Caco-2 (cell line): ENCODE results near the gene NRBF2. TPM values are rescaled to one million over a fixed set of nuclear protein-coding genes. Genes with fewer than 3 reads are reported as not detected.
"Not testable (repeated sequence)": the region's sequence is repeated elsewhere in the genome, so short reads cannot be mapped to it uniquely, and the experiment has no call there.

Source experiments
- BruUV-seq: library from RNA; stranded (reverse); fragments of 400-500 nt; replicated peaks from 2 replicates; lab custom pipeline; 2021; lab: Mats Ljungman, UMichigan
- CTCF ChIA-PET: fragments of 300-600 bp; sonication (Branson Sonifier 250); formaldehyde crosslinking; loops from one replicate; lab custom pipeline; 2022; ENCODE audit warnings: antibody characterized with exemption; lab: Charles Lee
- POLR2A ChIA-PET: fragments of 300-600 bp; sonication (Branson Sonifier 250); formaldehyde crosslinking; loops from one replicate; lab custom pipeline; 2022; ENCODE audit warnings: antibody characterized with exemption; lab: Charles Lee
- DNase-seq, 2 experiments: peaks; one replicate each; pipeline versions ENCODE4 v3.0.0 to v3.0.0-alpha.2; 2020 to 2022
- H3K27me3 ChIP-seq: replicated peaks from 2 replicates; pipeline ENCODE4 v1.6.0; 2011; ENCODE audit warnings: low read length; ENCODE audit not compliant: control insufficient read depth, insufficient read depth
- H3K36me3 ChIP-seq: 2 replicates; pipeline ENCODE4 v1.5.1; 2011; ENCODE audit warnings: low read length; ENCODE audit not compliant: control insufficient read depth, insufficient read depth
- H3K4me1 ChIP-seq: fragments of 250-450 bp; sonication (Bioruptor Pico); 2 replicates; pipeline ENCODE4 v1.5.1; 2020; ENCODE audit warnings: mild to moderate bottlenecking
- H3K4me3 ChIP-seq: 2 replicates; pipeline ENCODE4 v1.5.1; 2011; ENCODE audit warnings: low read depth, mild to moderate bottlenecking, control low read depth, low read length
- H3K9me3 ChIP-seq: fragments of 250-450 bp; sonication (Bioruptor Pico); 2 replicates; pipeline ENCODE4 v1.5.1; 2020; ENCODE audit warnings: mild to moderate bottlenecking, moderate library complexity
- H3K27ac Mint-ChIP-seq: one replicate; pipeline ENCODE4 v1.8.0; 2022; ENCODE audit warnings: mixed read lengths; ENCODE audit not compliant: unreplicated experiment
- H3K27me3 Mint-ChIP-seq: one replicate; pipeline ENCODE4 v1.8.0; 2022; ENCODE audit warnings: mixed read lengths; ENCODE audit not compliant: insufficient read depth, unreplicated experiment
- H3K36me3 Mint-ChIP-seq: one replicate; pipeline ENCODE4 v1.8.0; 2022; ENCODE audit warnings: mild to moderate bottlenecking, mixed read lengths; ENCODE audit not compliant: insufficient read depth, unreplicated experiment
- H3K4me1 Mint-ChIP-seq: one replicate; pipeline ENCODE4 v1.8.0; 2022; ENCODE audit warnings: low read depth, mixed read lengths; ENCODE audit not compliant: unreplicated experiment
- H3K4me3 Mint-ChIP-seq: one replicate; pipeline ENCODE4 v1.8.0; 2022; ENCODE audit warnings: mild to moderate bottlenecking, moderate library complexity, mixed read lengths; ENCODE audit not compliant: unreplicated experiment
- H3K9me3 Mint-ChIP-seq: one replicate; pipeline ENCODE4 v1.8.0; 2022; ENCODE audit warnings: mixed read lengths; ENCODE audit not compliant: unreplicated experiment
- intact Hi-C: fragments of 100-400 bp; cut with micrococcal nuclease; formaldehyde crosslinking; loops from one replicate; pipeline ENCODE4 v1.10.0; 2022; ENCODE audit not compliant: unreplicated experiment
- total RNA-seq: library from RNA; stranded (reverse); gene quantifications from 2 replicates; pipeline ENCODE4 v1.2.3, GENCODE V29; 2022
- TF ChIP-seq, protein P1 (sequence below), 2 experiments: fragments of 200-600 bp in 1 of 2; IDR thresholded peaks; 1 replicate in 1 of 2; 2 replicates in 1 of 2; pipeline versions ENCODE4 v1.5.1 to v1.8.0; 2011 to 2022; ENCODE audit warnings: antibody characterized with exemption in 1 of 2, control low read depth in 1 of 2, inconsistent platforms in 1 of 2, low read depth in 1 of 2, low read length in 1 of 2, mild to moderate bottlenecking in 1 of 2, moderate library complexity in 1 of 2; ENCODE audit not compliant: insufficient read depth in 1 of 2, severe bottlenecking in 1 of 2, unreplicated experiment in 1 of 2

Gene NRBF2
- total RNA-seq, 1 experiment from 2014 or later = 52.5 TPM

DNA sequence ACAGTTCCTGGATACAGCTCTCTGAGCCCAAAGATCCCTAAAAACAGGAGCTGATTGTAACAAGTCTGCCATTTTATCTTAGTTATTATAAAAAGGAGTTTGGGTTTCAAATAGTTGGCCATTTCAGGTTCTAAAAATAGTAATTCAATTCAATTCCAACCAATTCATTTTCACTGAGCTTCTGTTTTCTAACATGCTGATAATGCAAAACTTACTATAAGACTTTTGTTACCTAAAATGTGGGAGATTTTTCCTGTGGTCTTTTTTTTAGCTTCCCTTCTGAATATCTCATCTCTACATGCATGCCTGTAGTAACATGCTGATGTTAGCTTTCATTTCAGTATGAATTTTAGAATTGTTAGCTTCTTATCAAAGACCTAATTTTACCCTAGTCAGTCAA lies 13.4 kb downstream of the NRBF2 start:
- no peaks in the 10 kb centered on the region for H3K27me3 ChIP-seq
- H3K4me1 ChIP-seq = no peaks in the 10 kb centered on the region
- Mint-ChIP-seq H3K4me3 (no peak overlapping the region), H3K9me3 (no peaks in the 10 kb centered on the region), H3K27ac (peak overlapping the region; percentile 44), H3K4me1 (peaks cover 6% of the 10 kb centered on the region), H3K36me3 (peaks cover 56% of the 10 kb centered on the region), H3K27me3 (no peaks in the 10 kb centered on the region)
- H3K36me3 ChIP-seq = peaks cover 2% of the 10 kb centered on the region
- BruUV-seq = no TSS peak
- no peak overlapping the region for H3K4me3 ChIP-seq
- TF ChIP-seq, protein P1, sequence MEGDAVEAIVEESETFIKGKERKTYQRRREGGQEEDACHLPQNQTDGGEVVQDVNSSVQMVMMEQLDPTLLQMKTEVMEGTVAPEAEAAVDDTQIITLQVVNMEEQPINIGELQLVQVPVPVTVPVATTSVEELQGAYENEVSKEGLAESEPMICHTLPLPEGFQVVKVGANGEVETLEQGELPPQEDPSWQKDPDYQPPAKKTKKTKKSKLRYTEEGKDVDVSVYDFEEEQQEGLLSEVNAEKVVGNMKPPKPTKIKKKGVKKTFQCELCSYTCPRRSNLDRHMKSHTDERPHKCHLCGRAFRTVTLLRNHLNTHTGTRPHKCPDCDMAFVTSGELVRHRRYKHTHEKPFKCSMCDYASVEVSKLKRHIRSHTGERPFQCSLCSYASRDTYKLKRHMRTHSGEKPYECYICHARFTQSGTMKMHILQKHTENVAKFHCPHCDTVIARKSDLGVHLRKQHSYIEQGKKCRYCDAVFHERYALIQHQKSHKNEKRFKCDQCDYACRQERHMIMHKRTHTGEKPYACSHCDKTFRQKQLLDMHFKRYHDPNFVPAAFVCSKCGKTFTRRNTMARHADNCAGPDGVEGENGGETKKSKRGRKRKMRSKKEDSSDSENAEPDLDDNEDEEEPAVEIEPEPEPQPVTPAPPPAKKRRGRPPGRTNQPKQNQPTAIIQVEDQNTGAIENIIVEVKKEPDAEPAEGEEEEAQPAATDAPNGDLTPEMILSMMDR (IDR thresholded peaks at IDR 0.05; ENCODE audit: insufficient read depth in 1 of 2, low read depth in 1 of 2, low read length in 1 of 2, severe bottlenecking in 1 of 2, unreplicated experiment in 1 of 2) = no peak
- ChIA-PET POLR2A (interaction anchor here (0.8 kb wide), 1 partner anchor 14 kb away, joined by 3 read pairs; the partner anchor contains the start of gene NRBF2), CTCF (interaction anchor here (0.6 to 0.9 kb wide), 3 partner anchors 11 to 375 kb away, joined by 3 to 6 read pairs (median 3); no protein-coding TSS in a partner anchor)
- H3K9me3 ChIP-seq = no peaks in the 10 kb centered on the region
- no peak for DNase-seq
- intact Hi-C loops = no loop called here

DNA sequence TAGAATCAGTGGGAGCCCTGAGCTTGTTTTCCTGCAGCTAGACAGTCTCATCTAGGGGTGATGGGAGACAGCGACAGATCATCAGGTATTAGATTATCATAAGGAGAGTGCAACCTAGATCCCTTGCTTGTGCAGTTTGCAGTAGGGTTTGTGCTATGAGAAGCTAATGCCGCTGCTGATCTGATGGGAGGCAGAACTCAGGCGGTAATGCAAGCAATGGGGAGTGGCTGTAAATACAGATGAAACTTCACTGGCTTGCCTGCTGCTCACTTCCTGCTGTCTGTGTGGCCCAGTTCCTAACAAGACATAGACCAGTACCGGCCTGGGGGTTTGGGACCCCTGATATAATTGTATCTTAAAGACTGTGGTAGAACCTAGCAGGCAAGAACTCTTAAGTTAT lies 17.6 kb downstream of the NRBF2 start:
- no peaks in the 10 kb centered on the region for H3K27me3 Mint-ChIP-seq
- peaks cover 13% of the 10 kb centered on the region for H3K36me3 ChIP-seq

DNA sequence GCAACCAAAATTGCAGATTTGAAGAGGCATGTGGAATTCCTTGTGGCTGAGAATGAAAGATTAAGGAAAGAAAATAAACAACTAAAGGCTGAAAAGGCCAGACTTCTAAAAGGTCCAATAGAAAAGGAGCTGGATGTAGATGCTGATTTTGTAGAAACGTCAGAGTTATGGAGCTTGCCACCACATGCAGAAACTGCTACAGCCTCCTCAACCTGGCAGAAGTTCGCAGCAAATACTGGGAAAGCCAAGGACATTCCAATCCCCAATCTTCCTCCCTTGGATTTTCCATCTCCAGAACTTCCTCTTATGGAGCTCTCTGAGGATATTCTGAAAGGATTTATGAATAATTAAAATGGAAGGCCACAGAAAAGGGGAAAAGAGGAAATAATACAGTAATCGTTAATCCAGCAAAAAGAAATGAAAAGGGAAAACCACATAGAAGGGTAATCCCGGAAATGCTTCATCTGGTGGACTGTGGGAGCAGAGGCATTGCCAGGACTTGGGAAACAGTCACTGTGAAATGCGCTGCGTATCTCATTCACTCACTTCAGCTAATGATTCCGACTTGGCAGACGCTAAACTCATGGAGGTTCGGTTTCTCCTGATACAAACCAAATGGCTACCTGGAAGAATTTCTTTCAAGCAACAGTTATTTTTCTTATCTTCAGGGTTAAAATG lies 20.9 kb downstream of the NRBF2 start:
- peaks cover 13% of the 10 kb centered on the region for H3K36me3 ChIP-seq
- peaks cover 86% of the 10 kb centered on the region for H3K36me3 Mint-ChIP-seq
- CTCF ChIA-PET, H3K27ac Mint-ChIP-seq, H3K27me3 Mint-ChIP-seq, H3K4me3 ChIP-seq, H3K9me3 Mint-ChIP-seq, H3K4me3 Mint-ChIP-seq, DNase-seq, POLR2A ChIA-PET, H3K9me3 ChIP-seq, intact Hi-C loops, H3K4me1 Mint-ChIP-seq, BruUV-seq, H3K4me1 ChIP-seq, H3K27me3 ChIP-seq: not testable (repeated sequence)

More for the DNA sequence above, 17.6 kb downstream of the NRBF2 start:
- no peak overlapping the region for H3K27ac Mint-ChIP-seq
- H3K9me3 Mint-ChIP-seq = no peaks in the 10 kb centered on the region
- H3K4me3 Mint-ChIP-seq = no peak overlapping the region
- no peak for DNase-seq
- H3K4me1 Mint-ChIP-seq = no peaks in the 10 kb centered on the region
- BruUV-seq = no TSS peak
- H3K36me3 Mint-ChIP-seq = peaks cover 80% of the 10 kb centered on the region
- Histone ChIP-seq H3K27me3 (no peaks in the 10 kb centered on the region), H3K9me3 (no peaks in the 10 kb centered on the region), H3K4me3 (no peak overlapping the region), H3K4me1 (no peaks in the 10 kb centered on the region)
- intact Hi-C loops = no loop called here
- CTCF ChIA-PET = no interaction called here
- POLR2A ChIA-PET = no interaction called here
- TF ChIP-seq, protein P1 (IDR thresholded peaks at IDR 0.05; ENCODE audit: insufficient read depth in 1 of 2, low read depth in 1 of 2, low read length in 1 of 2, severe bottlenecking in 1 of 2, unreplicated experiment in 1 of 2) = no peak
